H9 (cell line): Measurements from ENCODE around the gene PTN. TPM values are rescaled to one million over a fixed set of nuclear protein-coding genes. Genes with fewer than 3 reads are reported as not detected.

Experiments used
- DNase-seq: peaks from one replicate; pipeline ENCODE4 v3.0.0-alpha.2; 2017
- H2AFZ ChIP-seq: one replicate; pipeline ENCODE4 v1.6.1; 2013; ENCODE audit warnings: mild to moderate bottlenecking, low read length, control low read depth, moderate library complexity
- H2AK5ac ChIP-seq: 2 replicates; pipeline ENCODE4 v1.6.1; 2013; ENCODE audit warnings: low read length, control low read depth, mixed read lengths; ENCODE audit not compliant: insufficient read length
- H2BK120ac ChIP-seq: one replicate; pipeline ENCODE4 v1.6.1; 2013; ENCODE audit warnings: low read depth, mild to moderate bottlenecking, low read length, control low read depth, inconsistent platforms; ENCODE audit not compliant: poor library complexity, severe bottlenecking
- H2BK12ac ChIP-seq: 2 replicates; pipeline ENCODE4 v1.6.1; 2013; ENCODE audit warnings: low read length, control low read depth, mixed read lengths, low read depth; ENCODE audit not compliant: insufficient read length
- H2BK15ac ChIP-seq: 2 replicates; pipeline ENCODE4 v1.6.1; 2013; ENCODE audit warnings: low read depth, low read length, control low read depth
- H2BK20ac ChIP-seq: one replicate; pipeline ENCODE4 v1.6.1; 2013; ENCODE audit warnings: low read depth, mild to moderate bottlenecking, low read length, control low read depth, inconsistent platforms; ENCODE audit not compliant: poor library complexity, severe bottlenecking
- H2BK5ac ChIP-seq: 2 replicates; pipeline ENCODE4 v1.6.1; 2013; ENCODE audit warnings: low read length, control low read depth, mixed read lengths; ENCODE audit not compliant: insufficient read length
- H3K14ac ChIP-seq: 2 replicates; pipeline ENCODE4 v1.6.1; 2013; ENCODE audit warnings: low read length, control low read depth; ENCODE audit not compliant: insufficient read depth
- H3K18ac ChIP-seq: 2 replicates; pipeline ENCODE4 v1.6.1; 2013; ENCODE audit warnings: low read depth, mild to moderate bottlenecking, mixed read lengths, low read length, control low read depth; ENCODE audit not compliant: insufficient read length
- H3K23ac ChIP-seq: 2 replicates; pipeline ENCODE4 v1.6.1; 2013; ENCODE audit warnings: low read length, control low read depth, mixed read lengths, low read depth; ENCODE audit not compliant: insufficient read length
- H3K23me2 ChIP-seq: 2 replicates; pipeline ENCODE4 v1.6.1; 2013; ENCODE audit warnings: low read depth, mild to moderate bottlenecking, mixed read lengths, low read length, control low read depth; ENCODE audit not compliant: insufficient read length, poor library complexity, severe bottlenecking
- H3K27ac ChIP-seq: 2 replicates; pipeline ENCODE4 v1.5.1; 2013; ENCODE audit warnings: low read length, control low read depth, mixed read lengths, low read depth; ENCODE audit not compliant: insufficient read length
- H3K27me3 ChIP-seq: 2 replicates; pipeline ENCODE4 v1.6.1; 2013; ENCODE audit warnings: low read length, control low read depth, inconsistent platforms; ENCODE audit not compliant: insufficient read depth
- H3K4ac ChIP-seq: 2 replicates; pipeline ENCODE4 v1.6.1; 2013; ENCODE audit warnings: low read depth, mild to moderate bottlenecking, control low read depth, inconsistent platforms, low read length, moderate library complexity
- H3K4me1 ChIP-seq: 2 replicates; pipeline ENCODE4 v1.6.1; 2013; ENCODE audit warnings: low read length, control low read depth, inconsistent platforms; ENCODE audit not compliant: insufficient read depth
- H3K4me2 ChIP-seq: 2 replicates; pipeline ENCODE4 v1.6.1; 2013; ENCODE audit warnings: low read length, control low read depth, mixed read lengths; ENCODE audit not compliant: insufficient read length, insufficient read depth
- H3K56ac ChIP-seq: 2 replicates; pipeline ENCODE4 v1.6.1; 2013; ENCODE audit warnings: low read depth, mild to moderate bottlenecking, mixed read lengths, low read length, control low read depth; ENCODE audit not compliant: insufficient read length
- H3K79me1 ChIP-seq: 2 replicates; pipeline ENCODE4 v1.6.1; 2013; ENCODE audit warnings: low read depth, mild to moderate bottlenecking, moderate library complexity, low read length, control low read depth, inconsistent platforms; ENCODE audit not compliant: insufficient read depth, poor library complexity, severe bottlenecking
- H3K79me2 ChIP-seq: 2 replicates; pipeline ENCODE4 v1.6.1; 2013; ENCODE audit warnings: low read length, control low read depth, inconsistent platforms; ENCODE audit not compliant: insufficient read depth
- H3K9ac ChIP-seq: 2 replicates; pipeline ENCODE4 v1.6.1; 2013; ENCODE audit warnings: low read length, control low read depth, mixed read lengths; ENCODE audit not compliant: insufficient read length; ENCODE audit errors: extremely low read depth
- H3K9me3 ChIP-seq: one replicate; pipeline ENCODE4 v1.6.1; 2013; ENCODE audit warnings: low read depth, low read length, inconsistent platforms; ENCODE audit not compliant: control insufficient read depth
- H3T11ph ChIP-seq: one replicate; pipeline ENCODE4 v1.6.1; 2013; ENCODE audit warnings: mild to moderate bottlenecking, low read length, control low read depth, inconsistent platforms
- H4K20me1 ChIP-seq: one replicate; pipeline ENCODE4 v1.6.1; 2013; ENCODE audit not compliant: control insufficient read depth, insufficient read length, insufficient read depth
- H4K5ac ChIP-seq: 2 replicates; pipeline ENCODE4 v1.6.1; 2013; ENCODE audit warnings: low read depth, mild to moderate bottlenecking, mixed read lengths, low read length, control low read depth; ENCODE audit not compliant: insufficient read length
- H4K8ac ChIP-seq: replicated peaks from 2 replicates; pipeline ENCODE4 v1.6.1; 2013; ENCODE audit warnings: low read length, control low read depth, mixed read lengths, low read depth; ENCODE audit not compliant: insufficient read length
- H4K91ac ChIP-seq: 2 replicates; pipeline ENCODE4 v1.6.1; 2013; ENCODE audit warnings: low read depth, mild to moderate bottlenecking, moderate library complexity, mixed read lengths, low read length, control low read depth; ENCODE audit not compliant: insufficient read length
- H3K27ac Mint-ChIP-seq, 3 experiments: 2 replicates in 2 of 3; 3 replicates in 1 of 3; pipeline ENCODE4 v1.8.0; 2020 to 2021; ENCODE audit warnings: mixed read lengths in 3 of 3, mild to moderate bottlenecking in 1 of 3, moderate library complexity in 1 of 3
- H3K27me3 Mint-ChIP-seq: 2 replicates; pipeline ENCODE4 v1.8.0; 2021; ENCODE audit warnings: low read depth, mild to moderate bottlenecking, moderate library complexity, mixed read lengths
- H3K36me3 Mint-ChIP-seq, 3 experiments: 2 replicates in 2 of 3; 3 replicates in 1 of 3; pipeline ENCODE4 v1.8.0; 2020 to 2021; ENCODE audit warnings: low read depth in 3 of 3, mixed read lengths in 3 of 3; ENCODE audit not compliant: insufficient read depth in 1 of 3
- H3K4me1 Mint-ChIP-seq, 2 experiments: 2 replicates each; pipeline ENCODE4 v1.8.0; 2020; ENCODE audit warnings: mixed read lengths in 2 of 2
- H3K4me3 Mint-ChIP-seq, 2 experiments: 2 replicates in 1 of 2; 3 replicates in 1 of 2; pipeline ENCODE4 v1.8.0; 2020 to 2021; ENCODE audit warnings: mild to moderate bottlenecking in 2 of 2, mixed read lengths in 2 of 2, moderate library complexity in 1 of 2
- H3K9me3 Mint-ChIP-seq, 2 experiments: 2 replicates in 1 of 2; 3 replicates in 1 of 2; pipeline ENCODE4 v1.8.0; 2020; ENCODE audit warnings: mild to moderate bottlenecking in 2 of 2, mixed read lengths in 2 of 2, moderate library complexity in 1 of 2
- CTCF ChIP-seq: fragments of 200-600 bp; sonication (generic); conservative IDR thresholded peaks from 3 replicates; pipeline ENCODE4 v1.8.0; 2021; ENCODE audit warnings: antibody characterized with exemption, mild to moderate bottlenecking
- WGBS: extraction: QIAGEN DNeasy Blood & Tissue Kit; methylation state at CpG from one replicate; pipeline ENCODE4 v1.1.7; 2013; ENCODE audit warnings: missing lambda C conversion rate, low lambda C conversion rate, mixed read lengths; ENCODE audit not compliant: insufficient read length; ENCODE audit errors: extremely low coverage; 5-methylcytosine and 5-hydroxymethylcytosine counted together
- total RNA-seq: library from RNA; stranded (reverse); gene quantifications from 2 replicates; pipeline ENCODE4 v1.2.1, GENCODE V29; 2021

Gene PTN
- total RNA-seq, 1 experiment from 2014 or later: 16.5 TPM

- Mint-ChIP-seq H3K9me3 (no peaks in the 10 kb centered on the region), H3K27ac (peak overlapping the region in 1 of 3 experiments; percentile 63; a peak in 1 of 7 replicates), H3K4me1 (peaks cover 5 to 8% of the 10 kb centered on the region in 2 experiments), H3K4me3 (no peak overlapping the region), H3K36me3 (peaks cover 0 to 2% (median 0%) of the 10 kb centered on the region in 3 experiments; a peak in 1 of 7 replicates), H3K27me3 (no peaks in the 10 kb centered on the region)
- H2BK15ac ChIP-seq: no peak overlapping the region
- H2BK20ac ChIP-seq: no peak overlapping the region
- no peak overlapping the region for H3K14ac ChIP-seq
- TF ChIP-seq CTCF: no peak
- H3K9me3 ChIP-seq: no peaks in the 10 kb centered on the region
- no peaks in the 10 kb centered on the region for H3K79me1 ChIP-seq
- H3K4ac ChIP-seq: no peak overlapping the region
- peaks cover 3% of the 10 kb centered on the region; the same call in 1 of the 2 replicates for H3K4me1 ChIP-seq
- H4K91ac ChIP-seq: no peak overlapping the region
- H3K56ac ChIP-seq: no peak overlapping the region
- no peak overlapping the region for H3K18ac ChIP-seq
- H2BK120ac ChIP-seq: no peak overlapping the region
- H4K5ac ChIP-seq: no peak overlapping the region
- H2AFZ ChIP-seq: no peak overlapping the region
- no peak for DNase-seq
- WGBS: no CpG with 5 or more reads among the region's 9 CpGs
- H3K9ac ChIP-seq: no peak overlapping the region
- H3K27me3 ChIP-seq: no peaks in the 10 kb centered on the region
- no peak overlapping the region for H3K27ac ChIP-seq
- H4K20me1 ChIP-seq: no peaks in the 10 kb centered on the region
- no peak overlapping the region for H2AK5ac ChIP-seq
- H3K79me2 ChIP-seq: no peaks in the 10 kb centered on the region
- no peaks in the 10 kb centered on the region for H3K23me2 ChIP-seq
- no peak overlapping the region for H3K4me2 ChIP-seq
- H4K8ac ChIP-seq: no peak overlapping the region
- H2BK12ac ChIP-seq: no peak overlapping the region
- H3K23ac ChIP-seq: no peak overlapping the region
- no peak overlapping the region for H3T11ph ChIP-seq
- H2BK5ac ChIP-seq: no peak overlapping the region
These were observed 45.7 kb downstream of the PTN start for GRCh38 chr7:137297551-137298463.
